GM20000 (cell line): ENCODE measurements around the gene MEP1A.
A peak's percentile ranks its signal among the peaks of the same experiment; 100 is the strongest.
"Not testable (repeated sequence)": the region's sequence is repeated elsewhere in the genome, so short reads cannot be mapped to it uniquely, and the experiment has no call there.

Experiments
- DNase-seq: peaks from one replicate; pipeline ENCODE4 v3.0.0; 2012; ENCODE audit warnings: low spot score
- TF ChIP-seq, protein P1 (sequence below): IDR thresholded peaks from 2 replicates; pipeline ENCODE4 v1.5.1; 2012; ENCODE audit warnings: mild to moderate bottlenecking, control low read depth; ENCODE audit errors: extremely low read depth, missing control alignments

Gene MEP1A

DNA sequence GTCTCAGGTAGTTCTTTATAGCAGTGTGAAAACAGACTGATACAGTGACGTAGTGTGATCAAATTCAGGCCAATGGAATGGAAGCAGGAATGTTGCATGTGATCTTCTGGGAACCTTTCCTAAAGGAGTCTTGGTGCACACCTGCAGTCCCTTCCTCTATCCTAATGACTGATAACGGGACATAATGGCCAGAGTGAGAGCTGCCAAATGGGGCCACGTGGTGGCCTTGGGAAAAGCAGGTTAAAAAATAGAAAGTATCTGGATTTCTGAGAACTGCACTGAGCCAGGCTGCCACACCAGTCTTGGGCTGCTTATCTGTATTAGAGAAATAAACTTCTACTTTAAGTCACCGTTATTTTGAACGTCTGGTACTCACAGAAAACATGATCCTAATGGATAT, 51.9 kb downstream of the MEP1A start:
- TF ChIP-seq, protein P1, sequence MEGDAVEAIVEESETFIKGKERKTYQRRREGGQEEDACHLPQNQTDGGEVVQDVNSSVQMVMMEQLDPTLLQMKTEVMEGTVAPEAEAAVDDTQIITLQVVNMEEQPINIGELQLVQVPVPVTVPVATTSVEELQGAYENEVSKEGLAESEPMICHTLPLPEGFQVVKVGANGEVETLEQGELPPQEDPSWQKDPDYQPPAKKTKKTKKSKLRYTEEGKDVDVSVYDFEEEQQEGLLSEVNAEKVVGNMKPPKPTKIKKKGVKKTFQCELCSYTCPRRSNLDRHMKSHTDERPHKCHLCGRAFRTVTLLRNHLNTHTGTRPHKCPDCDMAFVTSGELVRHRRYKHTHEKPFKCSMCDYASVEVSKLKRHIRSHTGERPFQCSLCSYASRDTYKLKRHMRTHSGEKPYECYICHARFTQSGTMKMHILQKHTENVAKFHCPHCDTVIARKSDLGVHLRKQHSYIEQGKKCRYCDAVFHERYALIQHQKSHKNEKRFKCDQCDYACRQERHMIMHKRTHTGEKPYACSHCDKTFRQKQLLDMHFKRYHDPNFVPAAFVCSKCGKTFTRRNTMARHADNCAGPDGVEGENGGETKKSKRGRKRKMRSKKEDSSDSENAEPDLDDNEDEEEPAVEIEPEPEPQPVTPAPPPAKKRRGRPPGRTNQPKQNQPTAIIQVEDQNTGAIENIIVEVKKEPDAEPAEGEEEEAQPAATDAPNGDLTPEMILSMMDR = no peak
- no peak for DNase-seq

DNA sequence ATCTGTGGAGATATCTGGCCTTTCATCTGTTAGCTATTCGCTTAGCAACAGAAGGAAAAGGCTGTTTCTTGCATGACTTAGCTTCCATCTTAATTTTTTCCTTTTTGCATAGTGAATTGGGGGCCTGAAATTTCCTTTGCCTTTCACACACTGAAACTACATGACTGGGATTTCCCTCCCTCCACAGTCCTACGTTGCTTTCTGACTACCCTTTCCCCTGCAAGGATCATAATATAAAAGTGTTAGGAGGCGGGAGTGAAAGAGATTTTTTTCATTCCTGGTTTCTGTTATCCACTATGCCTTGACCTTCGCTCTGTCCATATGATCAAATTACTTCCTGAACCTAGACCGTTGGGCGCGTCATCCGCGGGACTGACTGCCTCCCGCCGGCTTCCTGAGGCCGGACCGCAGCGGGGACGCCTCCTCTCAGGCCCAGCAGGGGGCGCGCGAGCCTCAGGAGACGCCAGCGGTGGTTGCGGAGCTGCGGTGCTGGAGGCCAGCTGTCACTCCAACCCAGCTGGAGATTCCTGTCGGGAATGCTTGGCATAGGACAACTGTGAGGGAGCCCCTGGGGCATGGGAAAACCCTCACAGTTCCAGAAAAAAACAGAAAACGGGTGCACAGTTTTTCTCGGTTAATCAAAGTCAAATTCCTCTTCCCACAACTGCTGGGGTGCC, 55.6 kb downstream of the MEP1A start:
- TF ChIP-seq, protein P1 = peak; percentile 82
- peak; percentile 65 for DNase-seq

DNA sequence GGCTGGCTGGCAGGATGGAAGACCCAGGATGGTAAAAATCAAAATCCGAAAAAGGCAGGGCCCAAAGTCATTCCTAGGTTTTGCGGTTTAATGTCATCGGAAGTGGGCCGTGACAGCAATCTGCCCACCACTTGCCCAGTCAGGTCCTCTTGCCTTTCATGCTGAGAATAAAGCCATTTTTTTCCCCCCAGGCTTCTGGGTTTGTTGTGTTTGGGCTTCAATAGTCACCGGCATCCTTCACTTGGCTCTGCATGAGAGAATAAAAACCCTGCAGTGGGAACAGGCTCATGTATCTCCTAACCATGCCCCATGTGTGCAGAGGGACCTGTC, 56.1 kb downstream of the MEP1A start:
- DNase-seq = no peak
- TF ChIP-seq, protein P1 = no peak

DNA sequence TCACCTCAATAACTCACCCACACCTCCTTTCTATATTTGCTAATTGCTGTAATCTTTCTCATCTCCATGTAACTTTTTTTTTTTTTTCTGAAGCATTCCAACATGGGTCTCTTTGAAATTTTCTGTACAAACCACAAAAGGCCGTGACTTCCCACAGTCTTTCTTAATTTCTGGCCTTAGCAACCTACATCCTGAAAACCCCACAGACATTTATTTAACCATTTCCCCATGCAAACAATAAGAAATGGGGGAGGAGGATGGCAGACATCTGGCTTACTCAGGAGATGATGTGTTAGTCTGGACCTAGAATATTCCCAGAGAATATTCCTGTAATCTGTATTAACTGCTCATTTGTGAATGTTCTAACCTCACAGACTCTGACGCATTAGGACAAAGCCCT, 57.6 kb downstream of the MEP1A start:
- no peak for DNase-seq
- TF ChIP-seq, protein P1 = no peak

DNA sequence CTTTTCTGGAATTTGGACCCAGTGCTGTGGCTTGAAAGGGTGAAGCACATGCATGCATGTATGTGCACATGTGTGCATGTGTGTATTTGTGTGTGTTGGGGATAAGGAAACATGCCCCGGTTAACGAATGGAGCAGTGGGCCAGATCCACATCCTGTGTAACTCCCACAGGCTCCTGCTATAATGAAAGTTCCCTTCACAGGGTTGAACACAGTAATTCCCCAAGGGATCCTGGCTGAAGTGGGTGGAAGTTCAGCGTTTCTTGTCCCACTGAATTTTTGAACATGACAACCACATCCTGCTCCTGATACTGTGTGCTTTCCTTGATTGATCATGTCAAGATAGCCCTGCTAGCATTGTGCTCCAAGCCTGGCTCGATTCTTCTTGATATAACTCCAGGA, 58.4 kb downstream of the MEP1A start:
- not testable (repeated sequence) for DNase-seq

DNA sequence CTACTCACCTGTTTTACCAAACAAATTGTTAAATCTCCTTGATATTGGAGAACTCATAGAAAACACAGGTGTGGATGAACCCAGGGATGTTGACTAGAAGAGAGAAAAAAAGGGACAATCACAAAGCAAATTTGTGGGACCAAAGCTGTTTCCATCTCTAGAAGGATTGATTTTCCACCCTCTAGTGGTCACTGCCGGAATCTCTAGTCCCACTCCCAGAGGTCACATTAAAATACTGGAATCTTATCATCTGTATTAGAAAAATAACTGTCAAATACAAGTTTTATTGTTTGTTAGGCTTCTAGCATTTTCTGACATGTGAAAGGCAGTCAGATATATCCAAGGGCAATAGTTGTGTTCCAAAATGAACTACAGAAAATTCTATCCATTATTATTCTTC, 62.8 kb downstream of the MEP1A start:
- TF ChIP-seq, protein P1 = peak; percentile 44
- not testable (repeated sequence) for DNase-seq

DNA sequence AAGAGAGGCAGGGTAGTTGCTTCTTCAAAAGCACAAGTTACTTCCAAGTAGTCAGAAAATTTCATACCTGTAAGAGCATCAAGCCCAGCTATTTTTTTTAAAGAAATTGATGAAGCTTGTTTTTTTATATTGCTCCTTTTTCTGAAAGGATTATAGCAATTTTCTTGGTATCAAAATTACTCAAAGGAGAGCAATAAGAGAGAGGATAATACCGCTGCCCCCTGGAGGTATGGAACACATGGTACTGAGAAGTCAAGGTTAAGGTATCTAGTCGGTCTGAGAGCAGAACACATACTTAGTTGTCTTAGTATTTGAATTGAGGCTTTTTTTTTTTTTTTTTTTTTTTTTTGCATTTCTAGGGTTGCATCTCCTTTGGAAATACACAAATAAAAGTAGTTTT, 69.2 kb downstream of the MEP1A start:
- TF ChIP-seq, protein P1 = no peak
- DNase-seq = no peak

DNA sequence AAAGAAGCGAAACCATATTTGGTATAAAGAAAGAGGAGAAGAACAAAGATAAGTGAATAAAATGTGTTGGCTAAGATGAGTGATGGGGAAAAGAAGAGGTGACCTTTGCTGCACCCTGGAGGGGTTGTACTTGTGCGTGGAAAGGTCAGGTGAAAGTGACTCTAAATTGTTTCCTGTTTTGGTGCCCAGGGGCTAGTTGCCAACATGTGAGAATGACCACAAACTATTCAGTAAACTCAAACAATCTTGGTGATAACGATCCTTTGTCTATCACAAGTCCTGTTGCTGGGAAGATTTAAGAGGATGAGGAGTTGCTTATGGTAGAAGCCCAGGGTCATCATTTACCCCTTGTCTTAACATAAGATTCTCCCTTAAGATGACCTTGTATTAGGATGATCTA, 70.6 kb downstream of the MEP1A start:
- no peak for DNase-seq
- TF ChIP-seq, protein P1 = no peak
